OCI-LY1 (cell line): ENCODE measurements around the gene LRRC63.

Source experiments
- CTCF ChIP-seq: fragments of 200-600 bp; sonication (generic), shearing (Covaris generic); IDR thresholded peaks from 2 replicates; pipeline ENCODE4 v1.5.1; 2017; ENCODE audit warnings: mild to moderate bottlenecking, antibody characterized with exemption, low read length, moderate library complexity, mixed read lengths
- EZH2 ChIP-seq: fragments of 200-600 bp; sonication (generic), shearing (Covaris generic); IDR thresholded peaks from 2 replicates; pipeline ENCODE4 v1.8.0; 2017; ENCODE audit warnings: borderline replicate concordance, mixed run types, mild to moderate bottlenecking, antibody characterized with exemption, low read length, moderate library complexity, mixed read lengths

- TF ChIP-seq CTCF (no peak), EZH2 (no peak)
These were observed 20.6 kb downstream of the LRRC63 start for GRCh38 chr13:46232281-46232680.
